ENCODE results near the gene GNB1L.
"Not testable (repeated sequence)": the region's sequence is repeated elsewhere in the genome, so short reads cannot be mapped to it uniquely, and the experiment has no call there.

The GNB1L gene

GRCh38 chr22:19889951-19890350 lies 35.3 kb upstream of the GNB1L start:
- DNase-seq (ENCODE audit: low read depth): no peak

DNA sequence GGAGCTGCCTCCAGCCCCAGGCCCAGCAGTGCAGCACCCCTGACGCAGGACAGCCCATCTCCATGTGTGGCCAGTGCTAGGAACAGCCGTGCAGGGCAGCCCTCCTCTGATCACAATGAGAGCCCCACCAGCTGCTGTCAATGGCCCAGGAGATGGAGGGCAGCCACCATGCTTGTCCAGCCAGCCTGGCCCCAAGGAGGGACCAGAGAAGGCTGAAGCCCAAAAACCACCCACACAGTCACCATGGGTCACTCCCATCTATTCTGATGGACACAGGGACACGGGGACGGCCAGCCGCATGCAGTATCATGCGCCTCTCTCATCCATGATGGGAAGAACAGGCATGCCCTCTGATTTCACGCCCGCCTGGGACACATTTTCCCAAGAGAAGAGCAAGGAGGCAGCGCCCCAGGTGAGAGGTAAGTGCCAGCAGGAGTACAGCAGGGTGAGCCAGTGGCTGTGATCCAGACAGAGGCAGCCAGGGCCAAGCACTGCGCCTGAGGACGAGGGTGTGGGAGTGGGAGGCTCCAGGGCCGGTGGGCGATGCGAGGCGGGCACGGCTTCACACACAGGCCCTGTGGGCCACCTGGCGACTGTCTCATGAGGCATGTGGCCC lies 33.6 kb upstream of the GNB1L start:
- no peak for DNase-seq (ENCODE audit: low read depth)

GRCh38 chr22:19887256-19887985 lies 32.7 kb upstream of the GNB1L start:
- DNase-seq (ENCODE audit: low read depth): no peak

- DNase-seq (ENCODE audit: low read depth): peak; percentile 76
These were observed 32.1 kb upstream of the GNB1L start for GRCh38 chr22:19886605-19887255.

DNA sequence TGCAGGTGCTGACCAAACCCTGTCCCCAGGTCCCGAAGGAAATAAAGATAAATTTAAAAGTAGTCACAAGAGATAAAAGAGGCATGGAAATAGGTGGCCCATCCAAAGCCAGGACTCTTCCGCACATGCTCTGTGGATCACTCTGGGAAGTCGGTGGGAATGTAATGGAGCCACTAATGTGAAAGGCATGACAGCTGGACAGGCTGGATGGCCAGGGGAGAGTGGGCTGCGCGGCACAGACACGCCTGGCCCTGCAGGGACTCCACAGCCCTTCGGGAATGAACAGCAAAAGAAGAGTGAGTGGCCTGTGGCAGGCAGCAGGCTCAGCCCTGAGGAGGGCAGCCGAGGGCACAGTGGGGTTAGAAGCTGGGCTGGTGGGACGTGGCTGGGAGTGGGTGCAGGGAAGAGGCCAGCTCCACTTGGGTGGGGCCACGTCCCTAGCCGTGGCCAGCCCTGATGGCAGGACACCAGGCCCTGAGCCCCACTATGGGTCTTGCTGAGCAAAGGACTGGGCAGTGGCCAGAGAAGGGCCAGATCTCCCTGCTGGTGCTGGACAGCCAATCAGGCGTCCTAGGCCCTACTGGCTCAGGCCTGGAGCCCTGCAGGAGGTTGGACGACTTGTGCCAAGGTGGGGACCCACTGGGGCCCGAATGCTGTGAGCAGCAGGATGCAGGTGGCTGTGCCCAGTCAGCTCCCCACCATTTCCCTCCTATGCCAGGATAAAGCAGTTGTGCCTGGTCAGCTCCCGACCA lies 31.3 kb upstream of the GNB1L start:
- DNase-seq (ENCODE audit: low read depth): no peak

GRCh38 chr22:19884954-19885751 lies 30.5 kb upstream of the GNB1L start:
- no peak for DNase-seq (ENCODE audit: low read depth)

- DNase-seq (ENCODE audit: low read depth): no peak
These were observed 29.7 kb upstream of the GNB1L start for GRCh38 chr22:19884161-19884953.

GRCh38 chr22:19883446-19883845 lies 28.8 kb upstream of the GNB1L start:
- not testable (repeated sequence) for DNase-seq (ENCODE audit: low read depth)

- no peak for DNase-seq (ENCODE audit: low read depth)
These were observed 28.0 kb upstream of the GNB1L start for GRCh38 chr22:19882446-19883381.

DNA sequence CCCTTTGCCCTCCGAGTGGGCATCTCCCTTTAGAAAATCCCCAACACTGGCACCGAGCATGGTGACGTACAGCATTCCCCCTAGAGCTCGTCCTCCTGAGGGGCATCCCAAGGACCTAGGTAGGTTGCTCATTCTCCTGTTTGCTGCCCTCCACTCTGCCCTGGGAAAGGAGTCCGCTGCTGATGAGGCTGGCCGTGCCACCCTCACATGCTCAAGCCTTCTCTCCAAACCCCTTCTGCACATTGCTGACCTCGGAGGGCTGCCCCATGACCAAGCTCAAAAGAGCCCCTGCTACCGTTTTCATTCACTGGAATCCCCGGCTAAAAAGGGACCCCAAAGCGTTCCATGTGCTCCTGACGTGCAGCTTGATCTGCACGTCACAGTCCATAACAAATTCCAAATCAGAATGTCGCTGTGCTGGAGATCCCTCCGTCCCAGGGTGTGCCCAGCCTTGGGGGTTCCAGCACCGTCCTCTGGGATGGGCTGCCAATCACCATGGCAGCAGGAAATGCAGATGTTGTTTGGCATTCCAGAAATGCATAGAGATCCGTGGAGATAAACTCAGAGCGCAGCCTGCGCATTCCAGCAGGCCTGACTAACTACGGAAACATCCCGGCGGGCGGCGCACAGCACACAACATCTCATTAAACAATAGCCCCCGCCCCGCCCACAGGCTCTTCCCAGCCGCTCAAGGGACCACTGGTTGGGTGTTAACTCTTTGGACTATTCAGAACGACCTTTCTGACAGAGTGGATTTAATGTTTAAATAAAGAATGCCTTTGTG lies 26.3 kb upstream of the GNB1L start:
- peak; percentile 96 for DNase-seq (ENCODE audit: low read depth)

DNA sequence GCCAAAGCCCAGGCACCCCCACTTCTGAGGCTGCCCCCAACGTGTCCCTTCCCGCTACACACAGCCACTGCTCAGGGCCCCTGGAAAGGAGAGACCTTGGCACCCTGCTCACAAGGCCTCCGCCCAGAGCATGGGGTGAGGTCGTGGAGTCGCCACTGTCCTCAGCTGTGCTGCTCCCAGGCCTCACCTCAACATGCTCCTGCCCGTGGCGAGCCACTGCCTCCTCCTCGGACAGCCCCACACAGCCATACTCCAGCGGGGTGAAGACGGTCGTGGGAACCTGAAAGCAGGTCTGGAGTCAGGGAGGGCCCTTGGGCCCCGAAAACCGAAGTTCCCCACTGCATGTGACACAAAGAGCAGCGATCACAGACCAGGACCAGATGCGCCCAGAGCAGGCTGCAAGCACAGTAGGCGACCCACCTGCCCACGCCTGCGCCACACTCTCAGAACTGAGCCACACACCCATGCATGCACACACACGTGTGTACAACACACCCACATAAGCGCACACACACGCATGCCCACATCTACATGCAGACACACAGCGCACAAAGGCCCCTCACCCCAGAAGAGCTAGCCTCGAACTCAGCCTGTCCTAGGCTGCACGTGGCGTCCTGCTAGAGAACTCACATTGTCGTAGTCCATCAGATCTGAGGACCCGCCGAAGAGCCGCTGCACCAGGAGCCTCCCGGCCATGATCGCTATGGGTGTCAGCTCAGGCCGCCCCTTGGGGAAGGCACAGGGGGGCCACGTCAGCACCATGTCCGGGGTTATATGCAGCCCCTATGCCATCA lies 25.5 kb upstream of the GNB1L start:
- no peak for DNase-seq (ENCODE audit: low read depth)

DNA sequence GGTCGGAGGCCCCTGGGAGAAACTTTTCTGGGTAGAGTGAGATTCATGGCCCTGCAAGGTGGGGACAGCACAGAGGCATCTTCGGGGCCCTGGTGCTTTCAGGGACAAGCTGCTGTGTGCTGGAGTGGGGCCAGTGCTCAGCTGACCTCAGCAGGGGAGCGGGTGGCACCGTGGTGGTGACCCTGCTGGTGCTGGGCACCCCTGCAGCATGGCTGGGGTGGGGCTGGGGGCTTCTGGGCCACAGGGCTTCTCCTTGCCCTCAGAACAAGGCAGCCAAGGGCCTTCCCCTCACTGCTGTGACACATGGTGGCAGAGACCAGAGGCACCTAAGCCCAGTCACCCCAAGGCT lies 24.9 kb upstream of the GNB1L start:
- DNase-seq (ENCODE audit: low read depth): no peak

GRCh38 chr22:19879246-19879570 lies 24.5 kb upstream of the GNB1L start:
- no peak for DNase-seq (ENCODE audit: low read depth)

GRCh38 chr22:19878461-19879245 lies 24.0 kb upstream of the GNB1L start:
- DNase-seq (ENCODE audit: low read depth): peak; percentile 28

GRCh38 chr22:19877626-19878339 lies 23.1 kb upstream of the GNB1L start:
- peak; percentile 82 for DNase-seq (ENCODE audit: low read depth)

DNA sequence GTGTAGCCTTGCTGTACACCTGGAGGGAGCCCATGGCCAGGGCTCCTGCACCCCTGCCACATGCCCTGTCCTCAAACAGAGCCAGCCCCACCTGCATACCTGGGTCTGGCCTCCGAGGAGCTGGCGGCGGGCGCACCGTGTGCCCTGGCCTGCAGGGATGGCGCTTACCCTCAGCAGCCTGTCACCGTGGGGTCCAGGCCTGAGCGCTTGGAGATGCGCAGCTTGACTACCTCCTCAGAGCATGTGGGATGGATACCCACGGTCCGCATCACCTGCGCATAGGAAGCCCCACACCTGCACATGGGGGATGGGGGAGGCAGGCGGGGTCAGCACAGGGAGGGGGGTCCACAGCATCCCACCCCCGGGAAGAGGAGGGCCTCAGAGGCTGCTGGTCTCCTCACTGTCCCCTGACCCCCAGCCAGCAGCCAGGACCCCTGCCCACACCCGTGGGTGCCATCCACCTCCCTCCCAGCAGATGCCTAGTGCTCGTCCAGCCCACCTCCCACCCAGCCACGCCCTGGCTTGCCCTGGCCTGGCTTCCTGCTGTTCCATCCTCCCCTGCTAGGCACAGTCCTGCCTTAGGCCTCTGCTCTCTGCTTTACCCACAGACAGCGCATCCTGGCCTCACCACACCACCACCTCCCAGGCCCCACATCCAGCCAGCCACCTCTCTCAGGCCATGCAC lies 22.4 kb upstream of the GNB1L start:
- no peak for DNase-seq (ENCODE audit: low read depth)

All from iris pigment epithelial cell (primary cell).